Memory B cell (primary cell): ENCODE results near the gene TRIM47.
"Not testable (repeated sequence)": the region's sequence is repeated elsewhere in the genome, so short reads cannot be mapped to it uniquely, and the experiment has no call there.

ENCODE experiments used
- ATAC-seq: fragments of 150-1000 bp; cut with Tn5 transposase; 2 replicates; pipeline ENCODE4 v1.10.0; 2021; ENCODE audit warnings: low read depth, mild to moderate bottlenecking, moderate library complexity
- DNase-seq, 2 donors: peaks; one replicate each; pipeline ENCODE4 v3.0.0; 2022; ENCODE audit warnings: low spot score in 2 of 2
- H3K27ac Mint-ChIP-seq: one replicate; pipeline ENCODE4 v1.8.0; 2022; ENCODE audit warnings: mild to moderate bottlenecking, moderate library complexity, mixed read lengths
- H3K27me3 Mint-ChIP-seq: one replicate; pipeline ENCODE4 v1.8.0; 2022; ENCODE audit warnings: mixed read lengths
- H3K36me3 Mint-ChIP-seq: one replicate; pipeline ENCODE4 v1.8.0; 2022; ENCODE audit warnings: mild to moderate bottlenecking, mixed read lengths
- H3K4me1 Mint-ChIP-seq: one replicate; pipeline ENCODE4 v1.8.0; 2022; ENCODE audit warnings: mixed read lengths
- H3K4me3 Mint-ChIP-seq: one replicate; pipeline ENCODE4 v1.8.0; 2022; ENCODE audit warnings: mild to moderate bottlenecking, moderate library complexity, mixed read lengths
- H3K9me3 Mint-ChIP-seq: one replicate; pipeline ENCODE4 v1.8.0; 2022; ENCODE audit warnings: mixed read lengths

Gene TRIM47

GRCh38 chr17:75874323-75875181, 3.8 kb downstream of the TRIM47 start:
- H3K4me1 Mint-ChIP-seq = peaks cover 17% of the 10 kb centered on the region
- no peak overlapping the region for H3K27ac Mint-ChIP-seq

GRCh38 chr17:75873587-75874322, 4.6 kb downstream of the TRIM47 start:
- no peaks in the 10 kb centered on the region for H3K36me3 Mint-ChIP-seq
- no peaks in the 10 kb centered on the region for H3K9me3 Mint-ChIP-seq
- H3K27me3 Mint-ChIP-seq = no peaks in the 10 kb centered on the region
- no peak overlapping the region for H3K27ac Mint-ChIP-seq
- no peak overlapping the region for H3K4me3 Mint-ChIP-seq
- DNase-seq (no peak), ATAC-seq (no peak)
- H3K4me1 Mint-ChIP-seq = peaks cover 17% of the 10 kb centered on the region

More at GRCh38 chr17:75874323-75875181, 3.8 kb downstream of the TRIM47 start:
- no peaks in the 10 kb centered on the region for H3K27me3 Mint-ChIP-seq
- ATAC-seq (no peak), DNase-seq (no peak)
- H3K9me3 Mint-ChIP-seq = no peaks in the 10 kb centered on the region
- H3K4me3 Mint-ChIP-seq = no peak overlapping the region
- H3K36me3 Mint-ChIP-seq = no peaks in the 10 kb centered on the region

GRCh38 chr17:75872434-75873351, 5.7 kb downstream of the TRIM47 start:
- ATAC-seq (no peak), DNase-seq (no peak)
- Mint-ChIP-seq H3K36me3 (no peaks in the 10 kb centered on the region), H3K4me3 (no peak overlapping the region), H3K9me3 (no peaks in the 10 kb centered on the region), H3K4me1 (peaks cover 16% of the 10 kb centered on the region), H3K27me3 (no peaks in the 10 kb centered on the region), H3K27ac (no peak overlapping the region)

GRCh38 chr17:75870228-75870627, 8.2 kb downstream of the TRIM47 start:
- not testable (repeated sequence) for H3K27me3 Mint-ChIP-seq, H3K4me1 Mint-ChIP-seq, H3K9me3 Mint-ChIP-seq, ATAC-seq, H3K36me3 Mint-ChIP-seq, DNase-seq, H3K27ac Mint-ChIP-seq, H3K4me3 Mint-ChIP-seq

- Mint-ChIP-seq H3K4me1 (peaks cover 6% of the 10 kb centered on the region), H3K4me3 (no peak overlapping the region), H3K36me3 (no peaks in the 10 kb centered on the region), H3K9me3 (no peaks in the 10 kb centered on the region), H3K27ac (no peak overlapping the region), H3K27me3 (no peaks in the 10 kb centered on the region)
- no peak for ATAC-seq
- DNase-seq = no peak
Observed at GRCh38 chr17:75869282-75870141, 8.9 kb downstream of the TRIM47 start.

GRCh38 chr17:75868730-75869281, 9.6 kb downstream of the TRIM47 start:
- not testable (repeated sequence) for H3K27me3 Mint-ChIP-seq, ATAC-seq, H3K9me3 Mint-ChIP-seq, H3K27ac Mint-ChIP-seq, H3K36me3 Mint-ChIP-seq, DNase-seq, H3K4me3 Mint-ChIP-seq
- peaks cover 11% of the 10 kb centered on the region for H3K4me1 Mint-ChIP-seq

GRCh38 chr17:75865404-75866188, 12.8 kb downstream of the TRIM47 start:
- Mint-ChIP-seq H3K27ac (peak overlapping the region; percentile 93), H3K4me1 (peaks cover 13% of the 10 kb centered on the region)
- H3K36me3 Mint-ChIP-seq, H3K27me3 Mint-ChIP-seq, H3K4me3 Mint-ChIP-seq, ATAC-seq, H3K9me3 Mint-ChIP-seq, DNase-seq: not testable (repeated sequence)

GRCh38 chr17:75864887-75865286, 13.5 kb downstream of the TRIM47 start:
- not testable (repeated sequence) for H3K9me3 Mint-ChIP-seq, H3K27me3 Mint-ChIP-seq, DNase-seq, H3K36me3 Mint-ChIP-seq
- Mint-ChIP-seq H3K4me1 (peaks cover 13% of the 10 kb centered on the region), H3K27ac (peak overlapping the region; percentile 93), H3K4me3 (peak overlapping the region; percentile 21)
- ATAC-seq = peak; percentile 28

- ATAC-seq (peak; percentile 90), DNase-seq (peak; percentile 55 to 62)
- peaks cover 13% of the 10 kb centered on the region for H3K4me1 Mint-ChIP-seq
- H3K27me3 Mint-ChIP-seq = no peaks in the 10 kb centered on the region
- peak overlapping the region; percentile 52 for H3K4me3 Mint-ChIP-seq
- H3K27ac Mint-ChIP-seq = peak overlapping the region; percentile 93
- H3K9me3 Mint-ChIP-seq = no peaks in the 10 kb centered on the region
- no peaks in the 10 kb centered on the region for H3K36me3 Mint-ChIP-seq
Observed at GRCh38 chr17:75864448-75864871, 13.9 kb downstream of the TRIM47 start.

- no peak overlapping the region for H3K4me3 Mint-ChIP-seq
- no peak for ATAC-seq
- H3K27ac Mint-ChIP-seq = peak overlapping the region; percentile 65
- no peaks in the 10 kb centered on the region for H3K36me3 Mint-ChIP-seq
- no peaks in the 10 kb centered on the region for H3K9me3 Mint-ChIP-seq
- H3K4me1 Mint-ChIP-seq = peaks cover 26% of the 10 kb centered on the region
- DNase-seq = no peak
- H3K27me3 Mint-ChIP-seq = no peaks in the 10 kb centered on the region
Observed at GRCh38 chr17:75861927-75862317, 16.5 kb downstream of the TRIM47 start.

- not testable (repeated sequence) for H3K36me3 Mint-ChIP-seq, DNase-seq, H3K9me3 Mint-ChIP-seq, H3K27me3 Mint-ChIP-seq, H3K4me3 Mint-ChIP-seq, ATAC-seq
- peak overlapping the region; percentile 81 for H3K27ac Mint-ChIP-seq
- H3K4me1 Mint-ChIP-seq = peaks cover 22% of the 10 kb centered on the region
Observed at GRCh38 chr17:75859358-75859757, 19.0 kb downstream of the TRIM47 start.

- no peak overlapping the region for H3K4me3 Mint-ChIP-seq
- DNase-seq (no peak), ATAC-seq (no peak)
- H3K4me1 Mint-ChIP-seq = peaks cover 21% of the 10 kb centered on the region
- H3K27me3 Mint-ChIP-seq = no peaks in the 10 kb centered on the region
- no peaks in the 10 kb centered on the region for H3K9me3 Mint-ChIP-seq
- H3K36me3 Mint-ChIP-seq = no peaks in the 10 kb centered on the region
- no peak overlapping the region for H3K27ac Mint-ChIP-seq
Observed at GRCh38 chr17:75856062-75856756, 22.2 kb downstream of the TRIM47 start.
